GM12878 (cell line): Measurements from ENCODE around the gene MGAT5. TPM values are rescaled to one million over a fixed set of nuclear protein-coding genes. Genes with fewer than 3 reads are reported as not detected.

ENCODE experiments used
- BCLAF1 ChIP-seq: fragments of 450-650 bp; IDR thresholded peaks from 2 replicates; pipeline ENCODE4 v1.6.1; 2017; ENCODE audit warnings: antibody characterized with exemption, mild to moderate bottlenecking, moderate library complexity
- CBX5 ChIP-seq: sonication (generic); IDR thresholded peaks from 2 replicates; pipeline ENCODE4 v1.6.1; 2016; ENCODE audit warnings: low read depth, moderate library complexity, mild to moderate bottlenecking, inconsistent platforms
- CUX1 ChIP-seq: IDR thresholded peaks from 2 replicates; pipeline ENCODE4 v1.6.1; 2012; ENCODE audit warnings: improper control_type of control experiment, low read depth, low read length; ENCODE audit not compliant: insufficient replicate concordance
- ETV6 ChIP-seq, 2 experiments: fragments of 450-650 bp in 1 of 2; IDR thresholded peaks in 1 of 2; conservative IDR thresholded peaks in 1 of 2; 2 replicates each; pipeline ENCODE4 v1.6.1; 2014; ENCODE audit warnings: antibody characterized with exemption in 1 of 2, borderline replicate concordance in 1 of 2, low read depth in 1 of 2, mild to moderate bottlenecking in 1 of 2, moderate library complexity in 1 of 2
- HDAC2 ChIP-seq: fragments of 200-600 bp; sonication (generic); IDR thresholded peaks from 2 replicates; pipeline ENCODE4 v1.6.1; 2017
- IRF4 ChIP-seq: IDR thresholded peaks from 2 replicates; pipeline ENCODE4 v1.6.1; 2011; ENCODE audit warnings: low read depth, low read length
- JUNB ChIP-seq: IDR thresholded peaks from 2 replicates; pipeline ENCODE4 v1.6.1; 2016; ENCODE audit warnings: antibody characterized with exemption, mild to moderate bottlenecking
- PRDM15 ChIP-seq: fragments of 450-650 bp; formaldehyde crosslinking; IDR thresholded peaks from 2 replicates; pipeline ENCODE4 v1.4.0; 2020; ENCODE audit warnings: mild to moderate bottlenecking, moderate library complexity
- RAD21 ChIP-seq: IDR thresholded peaks from 2 replicates; pipeline ENCODE4 v1.6.1; 2011; ENCODE audit warnings: mild to moderate bottlenecking, low read depth, low read length, moderate library complexity; ENCODE audit not compliant: insufficient read depth
- SREBF2 ChIP-seq: IDR thresholded peaks from 2 replicates; pipeline ENCODE4 v1.6.1; 2012; ENCODE audit warnings: mild to moderate bottlenecking, low read length
- SUZ12 ChIP-seq: fragments of 200-600 bp; sonication (generic); IDR thresholded peaks from one replicate; pipeline ENCODE4 v1.6.1; 2018; ENCODE audit warnings: antibody characterized with exemption, mild to moderate bottlenecking; ENCODE audit not compliant: unreplicated experiment
- WRNIP1 ChIP-seq: IDR thresholded peaks from 2 replicates; pipeline ENCODE4 v1.6.1; 2011; ENCODE audit warnings: low read depth, low read length, improper control_type of control experiment, borderline replicate concordance
- ZNF217 ChIP-seq: fragments of 450-650 bp; IDR thresholded peaks from 2 replicates; pipeline ENCODE4 v1.6.1; 2017; ENCODE audit warnings: antibody characterized with exemption, mild to moderate bottlenecking
- ZNF622 ChIP-seq: fragments of 450-650 bp; IDR thresholded peaks from 2 replicates; pipeline ENCODE4 v1.6.1; 2017; ENCODE audit warnings: mild to moderate bottlenecking, inconsistent platforms
- ZNF687 ChIP-seq: fragments of 450-650 bp; IDR thresholded peaks from 2 replicates; pipeline ENCODE4 v1.6.1; 2017; ENCODE audit warnings: mild to moderate bottlenecking, moderate library complexity
- polyA plus RNA-seq, 11 experiments: library from polyadenylated mRNA; depleted of rRNA in 4 of 11; unstranded in 6 of 11; stranded (reverse) in 5 of 11; fragments of >200 nt; fragmentation: Nextera tagmentation in 4 of 11; fragmentation: Illumina TruSeq in 1 of 11; extraction: Ambion mirVana in 4 of 11; extraction: Trizol in 1 of 11; gene quantifications; 1 replicate in 1 of 11; 2 replicates in 10 of 11; pipeline versions ENCODE4 v1.2.1 to v1.2.3, GENCODE V29; 2011 to 2016; ENCODE audit warnings: inconsistent platforms in 2 of 11, missing spikeins in 2 of 11, low read depth in 1 of 11
- total RNA-seq, 4 experiments: library from RNA; depleted of rRNA in 3 of 4; stranded (reverse); fragments of >200 nt in 3 of 4; fragmentation: Illumina TruSeq in 1 of 4; extraction: Trizol in 1 of 4; gene quantifications; 2 replicates each; pipeline versions ENCODE4 v1.2.1 to v1.2.3, GENCODE V29; 2013 to 2021

The MGAT5 gene
- total and polyA plus RNA-seq, 10 of the 15 experiments (the other 5 are each of a cell fraction or from before 2014, with no cell fraction given): 4.9 to 104 (median 36.2) TPM

- TF ChIP-seq PRDM15: no peak
- no peak for TF ChIP-seq ZNF217
- 0 out of 4 replicates have a peak, but pooled peaks of 1 of the 2 experiments have one; percentile 60 for TF ChIP-seq ETV6 (conservative IDR thresholded peaks at IDR 0.05 in 1 of 2, IDR thresholded peaks at IDR 0.05 in 1 of 2; ENCODE audit: borderline replicate concordance in 1 of 2, low read depth in 1 of 2)
- TF ChIP-seq BCLAF1: no peak
- TF ChIP-seq IRF4: peak; percentile 72
- no peak for TF ChIP-seq ZNF687
- no peak for TF ChIP-seq ZNF622
- TF ChIP-seq SREBF2: no peak
- no peak for TF ChIP-seq WRNIP1
- no peak for TF ChIP-seq SUZ12
- TF ChIP-seq CBX5: no peak
- TF ChIP-seq RAD21: no peak
- peak; percentile 74 for TF ChIP-seq JUNB
- TF ChIP-seq HDAC2: no peak
- TF ChIP-seq CUX1: peak; percentile 37
These were observed 20.1 kb upstream of the MGAT5 start (continued) for GRCh38 chr2:134233728-134234136.
